SK-N-MC (cell line): ENCODE measurements around the gene MVK.

Source experiments
- EZH2 ChIP-seq: fragments of 200-600 bp; sonication (generic); IDR thresholded peaks from one replicate; pipeline ENCODE4 v1.6.1; 2017; ENCODE audit warnings: antibody characterized with exemption
- POLR2AphosphoS5 ChIP-seq: IDR thresholded peaks from 2 replicates; pipeline ENCODE4 v1.6.1; 2012; ENCODE audit warnings: mild to moderate bottlenecking, low read depth, low read length, borderline replicate concordance

DNA sequence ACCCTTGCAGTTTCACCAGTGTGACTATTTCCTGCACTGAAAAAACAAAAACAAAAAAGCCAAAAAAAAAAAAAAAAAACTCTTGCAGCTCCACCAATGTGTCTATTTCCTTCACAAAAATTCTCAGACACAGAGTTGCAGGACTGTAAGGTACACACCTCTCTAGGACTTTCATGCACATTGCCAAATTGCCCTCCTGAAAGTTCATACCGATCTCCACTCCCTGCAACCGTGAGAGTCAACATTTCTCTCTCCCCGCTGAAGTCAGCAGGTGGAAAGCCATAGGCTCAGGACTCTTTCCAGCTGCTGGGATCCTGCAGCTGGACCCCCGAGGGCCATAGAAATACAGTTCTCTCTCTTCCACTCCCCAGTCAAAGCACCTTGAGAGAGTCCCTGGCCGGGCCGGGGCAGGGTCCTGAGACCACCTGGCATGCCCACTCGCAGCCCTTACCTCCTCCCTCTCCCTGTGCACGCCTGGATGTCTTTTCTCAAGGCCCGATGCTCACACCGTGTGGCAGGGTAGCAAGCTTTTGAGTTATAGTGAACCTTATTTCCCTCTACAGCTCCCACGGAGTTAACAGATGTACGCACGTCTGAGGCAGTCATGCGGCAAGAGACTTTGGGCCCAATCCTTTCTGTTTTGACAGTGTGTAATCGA is 23.9 kb upstream of the MVK start:
- TF ChIP-seq EZH2 = no peak
- TF ChIP-seq POLR2AphosphoS5 = no peak
